ENCODE measurements around the gene PRKCH. TPM values are rescaled to one million over a fixed set of nuclear protein-coding genes. Genes with fewer than 3 reads are reported as not detected.

Gene PRKCH
- total and polyA plus RNA-seq, 7 donors = 4.2 to 19.9 (median 10.0) TPM

DNA sequence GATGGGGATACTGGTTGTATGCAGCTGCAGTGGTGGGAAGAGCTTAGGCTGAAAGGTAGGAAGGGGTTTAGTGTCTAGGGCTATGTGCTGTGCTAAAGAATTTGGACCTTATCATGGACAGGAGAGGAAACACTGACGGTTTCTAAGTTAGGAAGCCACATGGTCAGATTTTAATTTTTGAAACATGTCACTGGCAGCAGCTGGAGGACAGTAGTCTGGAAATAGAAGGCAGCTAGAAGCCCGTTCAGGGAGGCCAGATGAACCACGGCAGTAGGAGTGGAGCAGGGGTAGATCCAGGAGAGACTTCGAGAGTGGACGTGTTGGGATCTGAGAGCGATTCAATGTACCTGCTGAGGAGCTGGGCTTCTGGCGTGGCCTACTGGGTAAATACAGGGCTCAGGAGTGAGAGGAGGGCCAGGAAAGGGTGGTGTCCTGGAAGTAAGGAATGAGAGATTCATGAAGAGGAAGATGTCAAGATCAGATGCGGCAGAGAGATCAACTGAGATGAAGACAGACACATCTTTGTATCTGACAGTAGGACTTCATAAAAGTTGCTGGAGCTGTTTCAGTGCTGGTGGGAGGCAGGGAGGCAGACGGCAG lies 64.9 kb downstream of the PRKCH start:
- Histone ChIP-seq H3K27me3 (no peaks in the 10 kb centered on the region), H3K4me1 (no peaks in the 10 kb centered on the region), H3K36me3 (no peaks in the 10 kb centered on the region), H3K27ac (no peak overlapping the region), H3K4me3 (no peak overlapping the region), H3K9me3 (no peaks in the 10 kb centered on the region)
- no peak for TF ChIP-seq POLR2A (IDR thresholded peaks at IDR 0.05)
- TF ChIP-seq, protein P1, sequence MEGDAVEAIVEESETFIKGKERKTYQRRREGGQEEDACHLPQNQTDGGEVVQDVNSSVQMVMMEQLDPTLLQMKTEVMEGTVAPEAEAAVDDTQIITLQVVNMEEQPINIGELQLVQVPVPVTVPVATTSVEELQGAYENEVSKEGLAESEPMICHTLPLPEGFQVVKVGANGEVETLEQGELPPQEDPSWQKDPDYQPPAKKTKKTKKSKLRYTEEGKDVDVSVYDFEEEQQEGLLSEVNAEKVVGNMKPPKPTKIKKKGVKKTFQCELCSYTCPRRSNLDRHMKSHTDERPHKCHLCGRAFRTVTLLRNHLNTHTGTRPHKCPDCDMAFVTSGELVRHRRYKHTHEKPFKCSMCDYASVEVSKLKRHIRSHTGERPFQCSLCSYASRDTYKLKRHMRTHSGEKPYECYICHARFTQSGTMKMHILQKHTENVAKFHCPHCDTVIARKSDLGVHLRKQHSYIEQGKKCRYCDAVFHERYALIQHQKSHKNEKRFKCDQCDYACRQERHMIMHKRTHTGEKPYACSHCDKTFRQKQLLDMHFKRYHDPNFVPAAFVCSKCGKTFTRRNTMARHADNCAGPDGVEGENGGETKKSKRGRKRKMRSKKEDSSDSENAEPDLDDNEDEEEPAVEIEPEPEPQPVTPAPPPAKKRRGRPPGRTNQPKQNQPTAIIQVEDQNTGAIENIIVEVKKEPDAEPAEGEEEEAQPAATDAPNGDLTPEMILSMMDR (IDR thresholded peaks at IDR 0.05) = no peak
- no peak for TF ChIP-seq POLR2AphosphoS5 (IDR thresholded peaks at IDR 0.05)
- no peak for TF ChIP-seq EP300 (IDR thresholded peaks at IDR 0.05)
- DNase-seq = no peak
- intact Hi-C loops (cut with DNase I) = no loop called here
- WGBS, 2 donors = 83 to 90% methylated on average over 9 of the region's 9 CpGs

DNA sequence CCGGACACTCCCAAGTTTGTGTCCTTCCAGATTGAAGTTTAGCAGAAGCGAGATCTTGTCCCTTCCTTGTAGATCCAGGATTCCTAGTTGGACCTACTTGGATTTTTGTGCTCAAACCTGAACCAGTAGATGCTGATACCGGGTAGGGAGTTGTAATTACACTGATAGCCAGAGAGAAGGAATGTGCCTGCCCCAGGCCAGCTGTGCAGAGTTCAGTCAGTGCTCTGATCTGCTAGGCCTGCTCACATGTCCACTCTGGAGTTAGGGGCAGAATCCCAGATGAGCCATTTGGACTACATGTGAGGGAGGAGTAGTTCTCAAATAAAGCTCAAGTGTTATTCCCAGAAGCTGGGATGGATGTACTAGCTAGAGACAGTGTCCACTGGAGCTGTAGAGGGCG lies 65.7 kb downstream of the PRKCH start:
- Histone ChIP-seq H3K36me3 (no peaks in the 10 kb centered on the region), H3K27me3 (no peaks in the 10 kb centered on the region), H3K4me1 (no peaks in the 10 kb centered on the region), H3K4me3 (no peak overlapping the region), H3K9me3 (no peaks in the 10 kb centered on the region), H3K27ac (no peak overlapping the region)
- WGBS, 2 donors = 75 to 90% methylated on average over 4 of the region's 4 CpGs
- DNase-seq = no peak
- no peak for TF ChIP-seq POLR2AphosphoS5 (IDR thresholded peaks at IDR 0.05)
- TF ChIP-seq, protein P1 (IDR thresholded peaks at IDR 0.05) = no peak
- no peak for TF ChIP-seq EP300 (IDR thresholded peaks at IDR 0.05)
- TF ChIP-seq POLR2A (IDR thresholded peaks at IDR 0.05) = no peak
- intact Hi-C loops (cut with DNase I) = no loop called here

DNA sequence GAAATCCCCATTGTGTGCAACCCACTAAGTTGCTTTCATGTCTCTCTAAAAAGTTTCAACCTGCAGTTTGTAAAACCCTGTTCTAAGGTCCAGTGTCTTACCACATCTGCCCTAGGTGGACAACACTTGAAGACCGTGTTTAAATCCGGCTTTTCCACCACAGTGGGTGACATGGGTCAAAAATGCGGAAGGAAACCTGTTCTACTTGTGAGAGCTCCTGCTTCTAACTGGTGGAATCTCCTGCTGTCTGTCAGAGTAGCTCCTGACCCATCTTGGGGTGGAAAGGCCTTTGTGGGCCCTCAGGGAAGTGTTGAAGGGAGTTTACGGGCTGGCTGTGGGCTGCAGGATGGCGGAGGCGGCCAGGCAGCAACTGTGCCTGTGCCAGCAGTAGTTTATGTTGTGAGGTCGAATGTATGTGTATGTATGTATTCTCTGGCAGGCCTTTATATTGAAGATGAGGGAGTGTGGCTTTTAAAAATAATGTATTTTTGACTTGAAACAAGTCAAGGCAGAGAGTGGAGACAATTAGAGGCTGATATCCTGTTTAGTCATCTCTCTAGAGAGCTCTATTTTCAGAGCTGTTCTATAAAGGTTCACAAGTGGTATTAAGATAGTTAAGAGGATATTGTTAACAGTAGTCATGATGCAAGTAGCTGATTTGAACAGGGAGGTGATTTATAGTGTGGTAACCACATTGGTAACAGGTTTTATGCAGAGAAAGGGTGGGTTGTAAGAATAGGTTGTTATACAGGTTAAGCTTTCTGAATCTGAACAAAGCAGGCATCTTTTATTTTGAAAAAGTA lies 67.0 kb downstream of the PRKCH start:
- no peak for DNase-seq
- no peak for TF ChIP-seq POLR2AphosphoS5 (IDR thresholded peaks at IDR 0.05)
- no peak for TF ChIP-seq EP300 (IDR thresholded peaks at IDR 0.05)
- TF ChIP-seq, protein P1 (IDR thresholded peaks at IDR 0.05) = no peak
- TF ChIP-seq POLR2A (IDR thresholded peaks at IDR 0.05) = no peak
- intact Hi-C loops (cut with DNase I) = no loop called here

DNA sequence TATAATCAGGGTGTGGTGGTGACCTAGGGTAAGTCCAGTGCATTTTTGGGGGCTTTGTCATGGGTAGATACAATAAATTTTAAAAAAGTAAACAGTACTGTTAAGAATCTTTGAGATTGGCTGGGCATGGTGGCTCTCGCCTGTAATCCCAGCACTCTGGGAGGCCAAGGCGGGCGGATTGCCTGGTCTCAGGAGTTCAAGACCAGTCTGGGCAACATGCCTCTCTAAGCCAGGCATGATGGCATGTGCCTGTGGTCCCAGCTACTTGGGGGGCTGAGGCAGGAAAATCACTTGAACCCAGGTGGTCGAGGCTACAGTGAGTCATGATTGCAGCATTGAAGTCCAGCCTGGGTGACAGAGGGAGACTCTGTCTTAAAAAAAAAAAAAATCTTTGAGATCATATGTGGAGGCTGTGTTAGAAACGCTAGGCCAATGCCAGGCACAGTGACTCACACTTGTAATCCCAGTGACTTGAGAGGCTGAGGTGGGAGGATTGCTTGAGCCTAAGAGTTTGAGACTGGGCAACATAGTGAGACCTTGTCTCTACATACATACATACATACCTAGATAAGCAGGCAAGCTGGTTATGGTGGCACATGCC lies 67.7 kb downstream of the PRKCH start:
- intact Hi-C loops (cut with DNase I) = no loop called here
- no peak for TF ChIP-seq EP300 (IDR thresholded peaks at IDR 0.05)
- TF ChIP-seq POLR2AphosphoS5 (IDR thresholded peaks at IDR 0.05) = no peak
- TF ChIP-seq, protein P1 (IDR thresholded peaks at IDR 0.05) = no peak
- no peak for TF ChIP-seq POLR2A (IDR thresholded peaks at IDR 0.05)
- Histone ChIP-seq H3K4me1 (no peaks in the 10 kb centered on the region), H3K9me3 (no peaks in the 10 kb centered on the region), H3K27me3 (no peaks in the 10 kb centered on the region), H3K36me3 (no peaks in the 10 kb centered on the region), H3K27ac (peak overlapping the region in 1 of 4 donors; percentile 38), H3K4me3 (no peak overlapping the region)
- WGBS, 2 donors = 74 to 82% methylated on average over 5 of the region's 5 CpGs
- DNase-seq = no peak

More for the DNA sequence above, 67.0 kb downstream of the PRKCH start:
- no peaks in the 10 kb centered on the region for H3K4me1 ChIP-seq
- H3K27me3 ChIP-seq = no peaks in the 10 kb centered on the region
- no peaks in the 10 kb centered on the region for H3K9me3 ChIP-seq
- 62 to 83% methylated on average over 7 of the region's 7 CpGs for WGBS, 2 donors
- H3K27ac ChIP-seq = peak overlapping the region in 1 of 4 donors; percentile 38
- no peak overlapping the region for H3K4me3 ChIP-seq
- no peaks in the 10 kb centered on the region for H3K36me3 ChIP-seq

Data from sigmoid colon (tissue), 7 donors.